Activated CD8-positive, alpha-beta memory T cell treated with anti-CD3 and anti-CD28 coated beads for 48 hours (primary cell): ENCODE measurements around the gene TTYH1.
"Not testable (repeated sequence)": the region's sequence is repeated elsewhere in the genome, so short reads cannot be mapped to it uniquely, and the experiment has no call there.

Source experiments
- DNase-seq, 3 experiments: peaks; one replicate each; pipeline ENCODE4 v3.0.0-alpha.2; 2020; ENCODE audit warnings: low read depth in 2 of 3, low spot score in 2 of 3

Gene TTYH1

DNA sequence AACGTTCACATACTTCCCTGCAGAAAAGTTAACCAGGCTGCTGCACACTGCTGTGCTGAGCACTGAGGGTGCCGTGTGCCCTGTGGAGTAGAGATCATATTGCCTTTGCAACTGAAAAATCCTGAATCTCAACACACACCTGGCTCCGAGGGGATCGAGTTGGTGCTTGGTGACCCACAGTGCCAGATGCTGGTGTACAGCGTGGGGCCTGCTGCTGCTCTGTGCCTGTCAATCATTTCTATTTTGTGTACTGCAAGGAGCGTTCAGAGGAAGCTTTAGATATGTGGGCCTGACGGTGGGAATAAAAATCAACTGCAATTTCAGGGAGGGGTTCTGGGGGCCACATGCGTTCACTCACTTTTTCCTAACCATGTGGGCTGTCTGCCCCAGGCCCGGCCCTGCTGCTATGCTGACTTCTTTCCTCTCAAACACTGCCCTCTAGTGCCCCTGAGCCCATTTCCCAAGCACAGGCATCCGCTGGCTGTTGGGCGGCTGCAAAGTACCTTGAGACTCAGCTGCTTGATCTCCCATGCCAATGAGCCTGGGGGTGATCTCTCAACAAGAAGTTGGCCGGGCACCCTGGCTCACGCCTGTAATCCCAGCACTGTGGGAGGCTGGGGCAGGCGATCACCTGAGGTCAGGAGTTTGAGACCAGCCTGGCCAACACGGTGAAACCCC lies 24.0 kb downstream of the TTYH1 start:
- DNase-seq, result no peak

DNA sequence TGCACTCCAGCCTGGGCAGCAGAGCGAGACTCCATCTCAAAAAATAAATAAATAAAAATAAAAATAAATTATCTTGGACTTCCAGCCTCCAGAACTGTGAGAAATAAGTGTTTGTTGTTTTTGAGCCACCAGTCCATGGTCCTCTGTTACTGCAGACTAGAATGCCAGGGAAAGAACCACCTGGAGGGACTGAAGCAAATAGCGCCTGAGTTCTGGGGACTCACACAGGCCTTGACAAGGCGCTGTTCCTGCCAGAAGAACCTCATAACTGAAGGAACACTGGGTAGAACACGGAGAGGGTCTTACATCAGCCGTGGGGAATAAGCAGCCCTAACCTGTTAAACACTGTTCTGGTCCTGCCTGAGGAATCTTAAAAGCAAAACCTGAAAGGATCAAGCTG lies 25.4 kb downstream of the TTYH1 start:
- DNase-seq, result no peak

DNA sequence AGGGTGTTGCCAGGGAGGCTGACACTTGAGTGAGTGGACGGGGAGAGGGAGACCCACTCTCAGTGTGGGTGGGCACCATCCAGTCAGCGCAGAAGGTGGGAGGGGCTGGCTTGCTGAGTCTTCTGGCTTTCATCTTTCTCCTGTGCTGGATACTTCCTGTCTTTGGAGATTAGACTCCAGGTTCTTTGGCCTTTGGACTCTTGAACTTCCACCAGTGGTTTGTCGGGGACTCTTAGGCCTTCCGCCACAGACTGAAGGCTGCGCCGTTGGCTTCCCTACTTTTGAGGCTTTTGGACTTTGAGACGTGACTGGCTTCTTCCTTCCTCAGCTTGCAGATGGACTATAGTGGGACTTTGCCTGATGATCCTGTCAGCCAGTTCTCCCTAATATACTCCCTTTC lies 29.5 kb downstream of the TTYH1 start:
- DNase-seq, result no peak

DNA sequence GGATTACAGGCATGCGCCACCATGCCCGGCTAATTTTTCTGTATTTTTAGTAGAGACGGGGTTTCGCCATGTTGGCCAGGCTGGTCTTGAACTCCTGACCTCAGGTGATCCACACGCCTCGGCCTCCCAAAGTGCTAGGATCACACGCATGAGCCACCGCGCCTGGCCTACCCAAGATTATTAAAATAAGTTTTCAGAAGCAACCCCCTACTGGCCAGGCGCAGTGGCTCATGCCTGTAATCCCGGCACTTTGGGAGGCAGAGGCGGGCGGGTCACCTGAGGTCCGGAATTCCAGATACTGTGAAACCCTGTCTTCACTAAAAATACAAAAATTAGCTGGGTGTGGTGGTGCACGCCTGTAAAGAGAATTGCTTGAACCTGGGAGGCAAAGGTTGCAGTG lies 31.1 kb downstream of the TTYH1 start:
- DNase-seq, result not testable (repeated sequence)

DNA sequence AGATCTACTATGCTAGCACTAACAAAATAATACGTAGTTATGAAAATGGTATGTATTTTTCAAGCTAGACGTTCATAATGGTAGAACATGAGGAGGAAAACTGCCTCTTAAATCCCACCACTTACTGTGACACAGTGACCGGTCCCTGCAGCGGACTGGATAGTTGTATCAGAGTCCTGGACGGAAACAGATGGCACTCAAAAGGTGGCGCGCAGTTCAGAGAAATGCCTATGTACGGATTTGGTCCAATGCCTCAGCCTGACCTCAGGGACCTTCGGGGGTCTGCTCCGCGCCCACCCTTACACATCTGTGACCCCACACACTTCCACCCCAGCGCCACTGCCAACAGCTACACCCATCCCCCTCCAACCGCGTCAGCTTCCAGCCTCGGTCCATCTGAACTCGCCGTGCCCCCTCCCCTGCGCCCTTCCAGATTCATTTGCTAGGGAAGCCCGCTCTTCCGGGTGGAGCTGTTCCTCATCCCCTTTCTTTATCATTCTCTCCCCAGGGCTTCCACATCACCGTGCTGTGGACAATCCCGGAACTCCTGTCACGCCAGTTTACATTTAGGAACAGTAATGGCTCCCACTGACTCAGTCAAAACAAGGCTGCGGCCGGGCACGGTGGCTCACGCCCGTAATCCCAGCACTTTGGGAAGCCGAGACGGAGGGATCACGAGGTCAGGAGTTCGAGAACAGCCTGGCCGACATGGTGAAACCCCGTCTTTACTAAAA lies 32.9 kb downstream of the TTYH1 start:
- DNase-seq, result peak in 1 of 3 experiments; percentile 18

DNA sequence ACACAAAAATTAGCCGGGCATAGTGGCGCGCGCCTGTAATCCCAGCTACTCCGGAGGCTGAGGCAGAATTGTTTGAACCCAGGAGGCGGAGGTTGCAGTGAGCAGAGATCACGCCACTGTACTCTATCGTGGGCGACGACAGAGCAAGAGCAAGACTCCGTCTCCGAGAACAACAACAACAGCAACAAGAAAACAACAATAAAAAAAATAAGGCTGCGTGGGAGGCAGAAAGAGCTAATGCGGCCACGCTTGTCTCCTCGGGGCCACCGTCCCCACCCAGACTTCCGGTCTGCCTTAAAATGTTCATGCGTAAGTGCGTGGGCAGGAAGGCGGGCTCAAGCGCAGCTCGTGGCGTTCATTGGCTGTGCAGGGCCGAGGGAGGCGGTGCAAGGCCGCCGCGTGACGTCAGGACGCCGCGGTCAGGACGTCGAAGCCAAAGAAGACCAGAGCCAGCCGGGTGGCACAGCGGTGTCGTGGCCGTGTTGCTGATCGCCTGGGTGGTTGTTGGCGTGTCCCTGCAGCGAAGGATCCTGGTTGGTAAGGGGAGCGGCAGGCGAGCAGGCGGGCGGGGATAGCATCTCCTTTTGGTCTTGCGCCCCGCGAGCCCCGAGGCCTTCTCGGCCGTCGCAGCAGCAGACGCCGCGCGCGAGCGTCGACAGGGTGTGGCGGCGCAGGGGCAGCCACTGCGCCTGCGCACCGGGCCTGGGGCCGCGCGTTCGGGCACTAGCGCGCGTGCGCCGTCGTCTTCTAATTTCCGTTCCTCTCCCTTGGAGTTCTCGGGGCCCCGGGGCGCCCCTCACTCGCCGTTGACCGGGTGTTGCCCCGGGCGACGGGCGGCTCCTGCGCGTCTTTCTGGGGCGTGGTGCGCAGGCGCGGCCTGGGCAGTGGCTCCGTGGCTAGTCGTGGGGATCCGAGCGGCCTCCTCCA lies 33.8 kb downstream of the TTYH1 start, which contains the start of gene LENG8:
Gene LENG8 (plus strand): TSS at position 426 of the 927 bp plus-strand sequence. CDS start 2,146 bp downstream, outside the sequence.
- peak; percentile 89 to 96 (median 91) for DNase-seq

DNA sequence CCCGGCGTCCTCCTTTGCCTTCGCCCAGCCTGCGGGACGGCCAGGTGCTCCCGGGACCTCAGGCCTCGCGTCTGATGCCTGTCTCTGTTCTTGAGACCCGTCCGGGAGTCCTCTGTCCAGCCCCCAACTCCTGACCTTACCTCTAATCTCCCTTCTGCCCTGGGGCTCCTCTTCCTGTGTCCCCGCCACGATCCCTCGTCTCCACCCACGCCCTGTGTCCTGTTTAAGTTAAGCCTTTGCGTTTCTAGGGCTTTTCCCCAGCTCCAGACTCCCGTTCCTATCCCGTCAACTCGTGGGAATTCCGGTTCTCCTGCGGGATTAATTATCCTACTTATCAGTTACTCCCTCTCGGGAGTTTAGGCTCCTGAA lies 34.4 kb downstream of the TTYH1 start:
- no peak for DNase-seq

DNA sequence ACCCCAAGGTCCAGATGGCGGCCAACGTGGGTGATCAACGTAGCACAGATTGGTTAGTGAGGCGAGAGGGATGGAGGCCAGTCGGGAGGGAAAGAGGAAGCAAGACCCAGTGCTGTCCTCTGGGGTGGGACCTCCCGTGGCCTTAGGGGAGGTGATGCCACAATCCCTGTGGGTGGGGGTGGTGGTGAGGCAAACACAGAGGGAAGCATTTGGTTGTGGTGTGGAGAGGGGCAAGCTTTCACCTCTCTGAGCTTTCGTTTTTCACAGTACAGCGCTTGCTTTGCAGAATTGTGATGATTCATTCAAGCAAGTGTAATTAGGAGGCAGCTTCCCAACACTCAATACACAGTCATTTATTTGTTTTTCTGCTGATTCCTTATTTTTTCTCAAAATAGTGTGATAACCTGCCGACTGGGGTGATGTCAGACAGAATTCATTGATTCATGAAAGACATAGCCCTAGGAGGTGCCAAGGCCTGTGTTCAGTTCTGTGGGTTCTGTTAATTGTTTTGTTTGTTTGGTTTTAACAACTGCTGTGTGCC lies 36.1 kb downstream of the TTYH1 start:
- DNase-seq, result no peak

DNA sequence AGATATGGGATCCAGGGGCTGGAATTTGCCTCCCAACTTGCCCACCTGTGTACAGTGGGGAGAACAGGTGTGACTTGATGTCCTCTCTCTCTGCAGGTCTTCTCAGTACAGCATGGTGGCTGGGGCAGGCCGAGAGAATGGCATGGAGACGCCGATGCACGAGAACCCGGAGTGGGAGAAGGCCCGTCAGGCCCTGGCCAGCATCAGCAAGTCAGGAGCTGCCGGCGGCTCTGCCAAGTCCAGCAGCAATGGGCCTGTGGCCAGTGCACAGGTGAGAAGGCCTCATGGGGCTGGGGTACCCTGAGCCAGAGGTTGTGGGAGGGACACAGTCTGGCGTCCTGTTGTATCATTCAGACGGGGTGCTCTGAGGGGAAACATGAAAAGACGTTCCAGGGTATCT lies 36.7 kb downstream of the TTYH1 start:
- no peak for DNase-seq

DNA sequence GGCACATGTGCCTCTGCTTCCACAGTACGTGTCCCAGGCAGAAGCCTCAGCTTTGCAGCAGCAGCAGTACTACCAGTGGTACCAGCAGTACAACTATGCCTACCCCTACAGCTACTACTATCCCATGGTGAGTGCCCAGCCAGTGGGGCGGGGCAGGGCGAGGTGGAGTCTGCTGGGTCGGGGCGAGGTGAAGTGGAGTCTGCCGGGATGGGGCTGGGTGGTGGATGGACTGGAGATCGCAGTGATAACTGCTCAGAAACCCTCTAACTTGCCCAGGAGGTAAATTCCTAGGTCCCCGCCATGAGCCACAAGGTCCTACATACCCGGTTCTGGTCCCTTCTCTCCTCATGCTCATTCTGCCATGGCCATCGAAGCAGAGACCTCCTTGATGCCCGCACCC lies 37.4 kb downstream of the TTYH1 start:
- no peak for DNase-seq

DNA sequence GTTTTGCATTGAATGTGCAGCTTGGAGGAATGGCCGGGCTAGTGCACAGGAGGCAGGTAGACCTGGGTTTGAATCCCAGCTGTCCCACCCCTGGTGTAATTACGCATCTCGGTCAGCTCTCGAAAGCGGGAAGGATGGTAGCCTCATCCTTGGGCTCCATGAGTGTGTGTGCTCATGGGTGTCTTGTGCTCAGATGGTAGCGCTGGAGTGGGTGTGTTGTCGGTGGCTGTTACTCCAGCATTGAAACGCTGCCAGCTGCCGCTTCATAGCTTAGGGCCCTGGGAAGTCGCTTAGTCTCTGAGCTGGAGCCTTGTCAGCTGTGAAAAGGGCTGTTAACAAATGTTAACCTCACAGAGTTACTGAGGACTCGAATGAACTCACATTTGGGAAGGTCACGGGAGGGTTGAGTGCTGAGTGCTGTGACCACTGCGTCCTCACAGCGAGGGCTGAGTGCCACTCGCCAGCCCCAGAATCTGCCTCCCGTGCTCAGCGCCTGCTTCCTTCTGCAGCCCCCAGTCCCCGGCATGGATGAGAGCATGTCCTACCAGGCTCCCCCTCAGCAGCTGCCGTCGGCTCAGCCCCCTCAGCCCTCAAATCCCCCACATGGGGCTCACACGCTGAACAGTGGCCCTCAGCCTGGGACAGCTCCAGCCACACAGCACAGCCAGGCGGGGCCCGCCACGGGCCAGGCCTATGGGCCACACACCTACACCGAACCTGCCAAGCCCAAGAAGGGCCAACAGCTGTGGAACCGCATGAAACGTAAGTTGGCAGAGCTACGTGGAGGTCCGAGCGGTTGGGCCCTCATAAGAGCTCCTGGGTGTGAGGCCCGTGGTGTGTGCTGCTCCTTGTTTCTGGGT lies 38.9 kb downstream of the TTYH1 start:
- no peak for DNase-seq

DNA sequence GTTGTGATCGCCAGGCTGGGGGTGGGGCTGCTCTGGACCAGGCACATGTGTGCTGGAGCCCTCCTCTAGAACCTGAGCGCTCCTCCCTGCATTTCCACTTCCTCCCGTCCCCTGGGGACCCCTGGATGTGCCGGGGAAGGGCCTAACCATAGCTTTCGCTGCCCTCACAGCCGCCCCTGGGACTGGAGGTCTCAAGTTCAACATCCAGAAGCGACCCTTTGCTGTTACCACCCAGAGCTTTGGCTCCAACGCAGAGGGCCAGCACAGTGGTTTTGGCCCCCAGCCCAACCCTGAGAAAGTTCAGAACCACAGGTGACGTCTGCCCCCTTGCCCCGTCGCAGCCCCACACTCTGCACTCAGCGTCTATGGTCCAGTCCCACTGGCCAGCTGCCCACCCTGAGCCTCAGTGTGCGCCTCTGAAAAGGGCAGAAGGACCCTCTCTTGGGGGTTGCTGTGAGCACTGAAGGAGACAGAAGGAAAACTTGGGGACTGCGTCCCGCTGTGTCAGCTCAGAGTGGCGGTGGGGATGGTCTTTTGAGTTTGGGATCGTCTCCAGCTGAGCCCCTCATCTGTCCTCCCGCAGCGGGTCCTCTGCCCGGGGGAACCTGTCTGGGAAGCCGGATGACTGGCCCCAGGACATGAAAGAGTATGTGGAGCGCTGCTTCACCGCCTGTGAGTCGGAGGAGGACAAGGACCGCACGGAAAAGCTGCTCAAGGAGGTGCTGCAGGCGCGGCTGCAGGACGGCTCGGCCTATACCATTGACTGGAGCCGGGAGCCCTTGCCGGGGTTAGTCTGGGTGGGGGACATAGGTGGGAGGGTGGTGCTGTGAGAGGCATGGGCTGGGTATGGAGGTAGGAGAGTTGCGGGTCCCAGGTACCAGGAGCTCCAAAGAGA lies 39.8 kb downstream of the TTYH1 start:
- no peak for DNase-seq

DNA sequence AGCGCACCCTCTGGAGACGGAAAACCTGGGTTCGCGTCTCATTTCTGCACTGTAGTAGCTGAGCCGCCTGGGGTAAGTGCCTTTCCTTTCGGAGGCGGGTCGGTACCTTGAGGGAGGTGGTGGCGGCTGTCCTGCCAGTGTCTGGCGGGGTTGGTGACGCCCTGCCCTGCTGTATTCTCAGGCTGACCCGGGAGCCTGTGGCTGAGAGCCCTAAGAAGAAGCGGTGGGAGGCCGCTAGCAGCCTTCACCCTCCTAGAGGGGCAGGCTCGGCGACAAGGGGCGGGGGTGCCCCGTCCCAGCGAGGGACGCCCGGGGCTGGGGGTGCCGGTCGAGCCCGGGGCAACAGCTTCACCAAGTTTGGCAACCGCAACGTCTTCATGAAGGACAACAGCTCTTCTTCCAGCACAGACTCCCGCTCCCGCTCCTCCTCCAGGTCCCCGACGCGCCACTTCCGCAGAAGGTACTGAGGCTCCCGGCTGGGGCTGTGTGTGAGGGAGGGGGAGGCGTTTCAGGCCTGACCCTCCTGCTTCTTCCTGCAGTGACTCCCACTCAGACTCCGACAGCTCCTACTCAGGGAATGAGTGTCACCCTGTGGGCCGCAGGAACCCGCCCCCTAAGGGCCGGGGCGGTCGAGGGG lies 40.6 kb downstream of the TTYH1 start:
- DNase-seq, result no peak

DNA sequence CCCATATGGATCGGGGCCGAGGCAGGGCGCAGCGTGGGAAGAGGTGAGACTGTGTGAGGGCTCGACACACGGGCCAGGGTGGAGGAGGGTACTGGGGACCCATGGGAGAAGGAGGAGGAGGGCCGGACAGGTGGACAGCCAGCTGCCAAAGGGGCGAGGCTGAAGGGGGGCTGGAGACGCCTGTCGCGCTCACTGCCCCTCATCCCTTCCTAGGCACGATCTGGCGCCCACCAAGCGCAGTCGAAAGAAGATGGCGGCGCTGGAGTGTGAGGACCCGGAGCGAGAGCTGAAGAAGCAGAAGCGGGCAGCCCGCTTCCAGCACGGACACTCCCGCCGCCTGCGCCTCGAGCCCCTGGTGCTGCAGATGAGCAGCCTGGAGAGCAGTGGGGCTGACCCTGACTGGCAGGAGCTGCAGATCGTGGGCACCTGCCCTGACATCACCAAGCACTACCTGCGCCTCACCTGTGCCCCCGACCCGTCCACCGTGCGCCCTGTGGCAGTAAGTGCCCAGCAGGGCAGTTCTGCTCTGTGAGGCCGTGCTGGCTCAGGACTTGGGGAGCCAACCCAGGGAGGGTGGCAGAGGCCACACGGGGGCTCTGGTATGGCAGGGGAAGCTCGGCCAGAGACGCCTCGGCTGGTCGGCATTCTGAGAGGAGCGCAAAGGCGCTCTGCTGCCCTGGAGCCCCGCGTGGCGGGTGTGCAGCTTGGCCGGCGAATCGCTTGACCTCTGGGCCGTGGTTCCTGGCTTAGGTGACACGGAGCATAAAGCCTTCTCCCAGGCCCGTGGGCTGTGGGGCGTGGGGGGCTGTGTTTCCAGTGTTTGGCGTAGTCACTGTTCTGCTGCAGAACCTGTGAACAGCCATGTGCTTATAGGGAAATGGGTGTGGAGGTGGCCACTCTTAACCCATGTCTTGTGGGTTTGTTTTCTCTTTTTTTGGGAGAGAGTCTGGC lies 41.4 kb downstream of the TTYH1 start:
- no peak for DNase-seq

DNA sequence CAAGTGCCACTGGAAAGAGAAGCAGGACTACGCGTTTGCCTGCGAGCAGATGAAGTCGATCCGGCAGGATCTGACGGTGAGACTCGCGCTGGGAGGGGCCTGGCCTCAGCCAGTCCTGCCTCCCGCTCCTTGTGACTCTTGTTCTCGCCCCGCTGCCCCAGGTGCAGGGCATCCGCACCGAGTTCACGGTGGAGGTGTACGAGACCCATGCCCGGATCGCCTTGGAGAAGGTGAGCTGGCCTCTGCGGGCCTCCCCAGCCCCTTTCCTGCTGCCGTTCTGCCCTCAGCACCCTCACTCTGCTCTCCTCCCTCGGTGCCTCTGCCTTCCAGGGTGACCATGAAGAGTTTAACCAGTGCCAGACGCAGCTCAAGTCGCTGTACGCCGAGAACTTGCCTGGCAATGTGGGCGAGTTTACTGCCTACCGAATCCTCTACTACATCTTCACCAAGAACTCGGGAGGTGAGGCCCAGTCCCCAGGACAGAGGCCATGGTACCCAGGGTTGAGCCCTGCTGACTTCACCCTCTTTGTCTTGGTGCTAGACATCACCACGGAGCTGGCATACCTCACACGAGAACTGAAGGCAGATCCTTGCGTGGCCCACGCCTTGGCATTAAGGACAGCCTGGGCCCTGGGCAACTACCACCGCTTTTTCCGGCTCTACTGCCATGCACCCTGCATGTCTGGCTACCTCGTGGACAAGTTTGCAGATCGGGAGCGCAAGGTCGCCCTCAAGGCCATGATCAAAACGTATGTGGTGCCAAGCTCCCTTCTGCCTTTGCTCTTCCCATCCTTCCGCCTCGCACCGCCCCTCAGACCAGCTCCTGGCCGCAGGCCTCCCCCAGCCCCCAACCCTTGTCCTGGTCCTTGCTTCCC lies 42.7 kb downstream of the TTYH1 start:
- DNase-seq, result no peak

DNA sequence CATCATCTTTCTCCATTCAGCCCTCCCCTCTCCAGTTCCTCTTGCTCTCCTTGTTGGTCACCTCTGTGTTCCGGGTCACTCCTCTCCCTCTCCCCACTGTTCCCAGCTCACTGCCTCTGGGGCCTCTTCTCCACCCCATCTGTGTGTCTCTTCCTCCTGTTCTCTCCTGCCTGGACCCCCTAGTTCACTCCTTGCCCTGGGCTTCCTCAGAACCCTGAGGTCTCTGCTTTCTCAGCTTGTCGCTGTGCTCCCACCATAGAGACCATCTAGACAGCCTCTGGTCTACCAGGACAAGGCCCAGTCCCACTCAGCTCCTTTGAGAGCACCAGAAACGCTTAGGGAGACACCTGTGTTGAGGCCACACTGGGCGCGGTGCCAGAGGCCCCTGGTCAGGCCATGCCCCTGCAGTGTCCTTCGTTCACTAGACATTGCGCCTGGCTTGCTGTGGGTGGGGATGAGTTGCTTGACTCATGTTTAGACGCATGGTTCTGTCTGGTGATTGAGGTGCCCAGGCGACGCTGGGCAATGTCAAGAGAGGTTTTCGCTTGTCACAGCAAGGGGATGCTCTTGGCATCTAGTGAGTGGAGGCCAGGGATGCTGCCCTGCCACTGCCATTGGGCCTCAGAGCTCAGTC lies 43.5 kb downstream of the TTYH1 start:
- no peak for DNase-seq
